Stimulated activated CD8-positive, alpha-beta memory T cell treated with anti-CD3 and anti-CD28 coated beads, Interleukin-15, amount 100 ng/mL, for 1 hour (primary cell): Measurements from ENCODE around the gene ADAMTS17.
"Not testable (repeated sequence)": the region's sequence is repeated elsewhere in the genome, so short reads cannot be mapped to it uniquely, and the experiment has no call there.

Source experiments
- DNase-seq: peaks from one replicate; pipeline ENCODE4 v3.0.0-alpha.2; 2020; ENCODE audit warnings: low read depth

ADAMTS17 gene

DNA sequence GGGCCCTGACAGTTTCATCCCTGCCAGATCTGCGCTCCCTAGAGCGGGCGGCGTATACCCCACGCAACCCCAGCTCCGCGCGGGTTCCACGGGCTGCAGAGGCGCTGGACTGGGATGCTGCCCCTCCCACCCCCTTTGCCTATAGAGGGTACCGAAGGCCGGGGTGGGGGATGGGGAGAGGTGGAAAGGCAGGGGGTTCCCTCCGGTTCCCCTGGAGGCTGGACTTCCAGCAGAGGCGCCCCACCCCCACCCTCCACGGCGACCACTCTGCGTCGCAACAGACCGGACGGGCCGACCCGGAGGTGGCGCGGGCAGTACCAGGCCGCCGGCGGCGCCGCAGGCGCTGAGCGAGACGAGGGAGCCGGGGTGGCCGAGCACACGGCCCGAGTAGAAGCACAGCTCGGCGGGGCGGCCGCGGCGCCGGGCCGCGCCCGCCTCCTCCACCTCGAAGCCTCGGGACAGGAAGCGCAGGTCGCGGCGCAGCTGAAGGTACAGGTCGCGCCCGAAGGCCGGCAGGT, 995 bp downstream of the ADAMTS17 start:
- DNase-seq, result no peak

DNA sequence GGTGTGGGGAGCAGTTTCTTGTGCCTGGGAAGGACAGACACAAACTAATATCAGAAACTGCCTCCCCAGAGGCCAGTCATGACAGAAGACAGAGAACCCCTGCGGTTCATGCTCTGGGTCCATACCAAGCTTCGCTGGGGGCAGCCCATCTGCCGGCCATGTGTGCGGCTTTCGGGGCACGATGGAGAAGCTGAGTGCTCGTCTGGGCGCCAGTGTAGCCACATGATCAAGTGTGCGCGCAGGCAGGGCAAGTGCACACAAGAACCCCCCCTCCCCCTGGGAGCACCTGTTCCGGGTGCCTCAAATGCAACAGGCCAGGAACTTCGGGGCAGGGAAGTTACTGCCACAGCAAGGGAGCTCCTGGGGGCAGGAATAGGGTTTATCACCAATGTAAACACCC, 1.8 kb downstream of the ADAMTS17 start:
- DNase-seq, result no peak

DNA sequence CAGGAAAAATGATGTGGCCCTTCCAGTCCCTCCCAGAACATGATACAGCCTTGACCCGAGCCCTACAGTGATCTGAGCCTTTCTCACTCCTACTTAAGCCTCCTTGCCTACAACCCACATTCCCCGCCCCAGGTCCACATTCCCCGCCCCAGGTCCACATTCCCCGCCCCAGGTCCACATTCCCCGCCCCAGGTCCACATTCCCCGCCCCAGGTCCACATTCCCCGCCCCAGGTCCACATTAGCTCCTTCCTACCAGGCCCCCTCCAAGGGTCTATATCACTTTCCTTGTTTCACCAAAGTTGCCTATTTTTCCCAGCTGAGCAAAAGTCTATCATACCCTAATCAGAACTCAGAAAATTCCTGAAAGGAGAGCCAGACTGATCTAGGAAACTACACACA, 2.3 kb downstream of the ADAMTS17 start:
- DNase-seq, result not testable (repeated sequence)

DNA sequence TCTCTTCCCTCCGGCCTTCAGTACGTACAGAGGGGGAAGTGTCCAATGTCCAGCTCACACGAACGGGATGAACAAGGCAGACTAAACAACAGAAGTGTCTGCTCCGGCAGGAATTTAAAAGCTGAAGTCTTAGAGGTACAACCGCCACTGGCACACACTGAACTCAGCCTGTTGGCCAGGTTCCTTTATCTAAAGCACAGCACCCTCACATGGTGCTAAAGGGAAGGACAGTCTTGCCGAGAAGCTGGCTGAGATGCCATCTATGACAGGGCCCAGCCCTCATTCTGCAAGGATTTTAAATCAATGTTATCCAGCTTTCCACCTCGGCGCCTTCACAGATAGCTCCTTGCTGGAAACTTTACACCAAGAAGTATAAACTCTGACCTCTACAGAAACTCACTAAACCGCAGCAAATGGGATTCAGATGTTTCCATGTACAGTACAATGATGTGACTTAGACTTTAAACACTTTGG, 2.8 kb downstream of the ADAMTS17 start:
- peak; percentile 30 for DNase-seq

DNA sequence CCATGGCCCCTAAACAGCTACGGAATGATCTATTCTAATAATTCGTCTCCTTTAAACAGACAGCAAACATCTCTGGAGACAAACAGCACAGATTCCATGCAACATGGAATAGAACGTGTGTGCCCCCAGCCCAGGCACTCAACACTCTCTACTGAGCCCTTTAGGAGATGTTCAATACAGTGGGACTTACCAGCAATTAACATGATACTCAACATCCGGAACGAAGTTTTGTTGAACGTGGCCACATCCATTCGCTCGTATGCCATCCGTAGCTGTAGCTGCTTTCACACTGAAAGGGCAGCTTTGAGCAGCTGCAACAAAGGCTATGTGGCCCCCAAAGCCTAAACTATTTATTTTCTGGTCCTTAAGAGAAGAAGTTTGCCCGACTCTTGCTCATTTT, 3.5 kb downstream of the ADAMTS17 start:
- DNase-seq, result no peak

DNA sequence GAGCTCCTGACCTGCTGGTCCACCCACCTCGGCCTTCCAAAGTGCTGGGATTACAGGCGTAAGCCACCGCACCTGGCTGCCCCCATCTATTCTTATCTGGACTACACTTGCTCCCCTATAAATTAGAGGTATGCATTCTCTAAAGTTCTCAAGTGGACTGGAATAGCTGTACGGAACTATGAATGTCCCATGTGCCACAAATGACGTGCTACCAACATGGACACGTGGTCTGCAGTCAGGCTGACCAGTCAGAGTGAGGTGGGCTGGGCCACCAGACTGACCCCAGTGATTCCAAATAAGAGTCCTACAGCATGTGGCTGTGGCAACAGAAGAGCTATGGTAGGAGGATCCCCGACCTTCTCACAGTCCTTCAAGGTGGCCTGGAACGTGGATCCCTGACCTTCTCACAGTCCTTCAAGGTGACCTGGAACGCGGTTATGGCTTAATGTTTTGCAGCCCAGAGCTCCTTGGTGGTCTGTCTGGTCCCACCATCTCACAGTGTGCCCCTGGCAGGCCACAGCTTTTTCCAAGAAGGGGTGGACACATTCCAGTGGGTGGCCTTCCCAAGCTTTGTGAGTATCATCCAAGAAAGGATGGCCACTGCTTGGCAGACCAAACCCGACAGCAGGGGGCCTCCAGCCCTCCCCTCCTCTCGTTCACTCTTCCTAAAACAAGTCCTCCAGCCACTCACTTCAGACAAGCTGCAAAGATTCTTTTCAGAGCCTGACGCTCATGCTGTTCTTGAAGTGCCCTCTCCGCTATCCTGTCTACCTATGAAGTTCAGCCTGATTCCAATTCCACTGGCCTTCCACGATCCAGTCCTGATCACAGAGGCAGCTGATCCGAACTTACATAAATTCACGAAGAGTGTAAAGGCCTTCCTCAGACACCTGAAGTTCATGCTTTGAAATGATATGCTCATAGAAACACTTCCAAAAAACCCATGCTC, 4.4 kb downstream of the ADAMTS17 start:
- DNase-seq, result no peak

DNA sequence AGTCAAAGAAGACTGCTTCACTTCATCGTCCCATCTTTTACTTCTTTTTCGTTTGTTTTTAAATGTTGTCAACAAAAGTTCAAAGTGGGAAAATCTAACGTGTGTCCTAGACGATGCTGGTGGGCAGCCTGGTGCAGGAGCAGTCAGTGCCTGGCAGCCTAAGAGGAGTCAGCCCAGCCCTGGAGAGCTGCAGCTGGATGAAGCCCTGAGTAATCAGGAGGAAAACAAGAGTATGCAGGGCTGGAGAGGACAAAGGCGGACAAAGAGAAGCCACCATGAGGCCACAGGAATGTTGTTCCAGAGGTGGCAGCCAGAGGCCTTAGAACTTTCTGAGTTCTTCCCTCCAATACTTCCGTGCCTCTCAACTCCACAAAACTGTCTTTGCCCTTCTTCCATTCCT, 5.7 kb downstream of the ADAMTS17 start:
- DNase-seq, result no peak

DNA sequence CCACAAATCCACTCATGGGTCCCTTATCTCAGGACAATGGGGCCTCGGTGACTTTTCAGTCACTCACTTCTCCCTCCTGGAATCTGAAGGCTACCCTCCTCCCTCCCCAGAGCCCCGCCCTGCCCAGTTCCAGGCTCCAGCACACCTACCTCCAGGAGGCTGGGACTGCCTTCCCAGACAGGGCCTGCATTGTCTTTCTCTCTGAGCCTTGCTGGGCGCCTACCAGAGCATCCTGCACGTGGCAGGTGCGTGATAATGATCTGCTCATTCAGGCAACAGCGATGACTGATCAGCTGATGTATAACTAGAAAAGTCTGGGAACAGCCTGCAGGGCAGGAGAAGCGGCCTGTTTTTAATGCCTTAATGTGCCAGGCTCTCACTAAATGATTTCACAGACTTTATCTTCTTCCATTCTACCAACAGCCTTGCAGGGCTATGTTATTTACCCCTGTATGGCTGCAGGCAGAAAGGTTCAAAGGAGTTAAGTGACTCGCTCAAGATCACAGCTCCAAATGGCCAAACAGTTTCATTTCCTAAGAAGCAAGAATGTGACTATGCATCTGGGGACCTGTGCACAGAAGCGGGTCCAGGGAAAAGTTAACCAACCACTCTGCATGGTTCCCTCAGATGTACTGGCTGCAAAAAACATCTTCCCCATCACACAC, 6.3 kb downstream of the ADAMTS17 start:
- DNase-seq, result no peak

DNA sequence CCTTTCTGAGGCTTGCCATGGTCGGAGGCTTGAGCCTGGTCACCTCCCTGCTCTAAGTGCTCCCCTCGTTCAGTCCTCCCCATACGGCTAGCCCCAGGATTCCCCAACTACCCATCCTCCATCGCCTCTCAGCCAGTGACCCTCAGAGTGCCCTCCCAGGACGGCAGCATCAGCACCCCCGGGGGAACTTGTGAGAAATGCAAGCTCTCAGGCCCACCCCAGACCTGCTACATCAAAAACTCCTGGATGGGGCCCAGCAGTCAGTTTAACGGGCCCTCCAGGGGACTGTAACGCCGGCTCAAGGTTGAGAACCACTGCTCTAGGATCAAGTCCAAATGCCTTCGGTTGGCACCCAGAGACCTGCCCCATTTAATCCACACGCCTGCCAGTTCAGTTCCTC, 6.9 kb downstream of the ADAMTS17 start:
- DNase-seq, result no peak

DNA sequence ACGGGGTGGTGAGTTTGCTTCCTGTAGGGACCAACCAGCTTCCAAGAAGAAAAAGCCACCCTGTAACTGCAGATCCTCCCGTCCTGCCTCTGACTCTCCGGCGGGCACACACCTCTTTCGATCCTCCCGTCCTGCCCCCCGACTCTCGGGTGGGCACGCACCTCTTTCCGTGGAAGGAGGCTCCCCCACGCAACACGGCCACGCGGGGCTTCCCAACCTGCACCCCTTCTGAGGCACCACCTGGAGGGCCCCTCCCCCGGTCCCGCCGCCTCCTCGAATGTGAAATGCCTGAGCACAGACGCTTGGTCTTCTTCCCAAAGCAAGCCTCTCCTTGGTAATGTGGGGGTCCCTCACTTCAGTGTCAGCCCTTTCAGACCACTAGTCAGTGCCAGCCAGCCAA, 7.3 kb downstream of the ADAMTS17 start:
- no peak for DNase-seq

DNA sequence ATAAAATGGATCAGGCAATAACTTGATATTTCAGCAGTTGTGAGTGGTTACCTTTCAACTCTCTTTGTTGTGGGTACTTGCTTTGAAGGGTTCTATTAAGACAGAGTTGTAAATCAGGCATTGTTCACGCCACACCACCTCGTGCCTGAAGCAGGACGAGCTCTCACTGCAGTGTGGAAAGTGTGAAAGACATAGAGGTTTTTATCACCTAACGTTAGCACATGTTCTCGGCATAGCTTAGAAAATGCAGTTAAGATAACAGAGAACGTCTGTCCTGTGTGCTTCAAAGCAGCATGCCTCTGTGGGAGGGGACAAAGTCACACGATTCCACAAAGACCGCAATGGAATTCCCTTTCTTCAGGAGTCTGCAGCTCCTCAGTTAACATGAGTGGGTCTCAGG, 7.8 kb downstream of the ADAMTS17 start:
- no peak for DNase-seq

DNA sequence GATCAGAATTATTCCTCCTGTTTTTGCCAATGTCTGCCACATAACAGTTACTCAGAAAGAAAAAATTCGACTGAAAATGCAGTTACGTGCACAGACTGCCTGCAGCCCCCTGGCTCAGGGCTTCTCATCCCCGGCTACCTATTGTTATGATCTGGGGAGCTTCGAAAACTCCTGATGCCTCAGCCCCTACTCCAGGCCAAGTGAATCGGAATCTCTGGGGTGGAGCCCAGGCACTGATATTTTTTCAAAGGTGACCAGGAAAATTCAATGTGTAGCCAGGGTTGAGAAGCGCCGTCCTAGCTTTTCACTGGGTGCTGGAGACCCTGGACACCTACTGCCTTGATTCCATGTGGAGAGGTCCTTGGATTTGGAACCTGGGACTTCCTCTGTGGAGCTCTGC, 8.5 kb downstream of the ADAMTS17 start:
- DNase-seq, result no peak

DNA sequence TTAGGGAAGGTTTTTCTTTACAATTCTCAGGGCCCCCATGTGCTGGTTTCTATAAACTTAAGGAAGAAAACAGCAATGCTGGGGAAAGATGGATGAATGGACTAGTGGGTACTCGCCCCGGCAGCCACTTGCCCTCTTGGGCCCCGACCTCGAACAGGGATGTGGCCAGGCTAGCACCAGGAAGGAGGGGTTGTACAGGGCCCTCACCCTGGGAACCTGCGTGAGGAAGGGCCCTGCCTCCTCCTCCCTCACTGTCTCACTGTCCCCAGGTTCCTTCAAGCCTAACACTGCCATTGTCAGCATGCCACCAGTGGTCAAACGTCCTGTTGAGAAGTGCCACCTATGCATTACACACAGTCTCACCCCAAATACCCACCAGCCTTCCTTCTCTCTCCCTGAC, 9.1 kb downstream of the ADAMTS17 start:
- DNase-seq, result no peak

DNA sequence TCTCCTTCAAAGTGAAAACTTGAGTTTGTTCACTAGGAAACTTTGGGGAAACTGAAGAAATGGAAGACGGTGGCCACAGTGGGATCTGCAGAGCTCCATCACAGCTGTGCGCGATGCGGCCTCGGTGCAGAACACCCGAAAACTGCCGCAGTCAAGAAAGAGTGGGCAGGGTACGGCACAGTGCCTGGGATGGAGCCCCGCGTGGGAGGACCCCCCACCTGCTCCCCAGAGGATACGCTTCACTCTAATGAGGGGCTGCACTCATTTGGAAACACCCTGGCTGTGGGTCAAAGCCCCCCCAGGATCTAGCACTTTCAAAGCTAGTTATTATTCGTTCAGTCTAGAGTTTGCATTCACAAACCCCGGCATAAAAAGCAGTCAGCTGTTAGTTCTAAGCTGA, 9.5 kb downstream of the ADAMTS17 start:
- DNase-seq, result no peak

DNA sequence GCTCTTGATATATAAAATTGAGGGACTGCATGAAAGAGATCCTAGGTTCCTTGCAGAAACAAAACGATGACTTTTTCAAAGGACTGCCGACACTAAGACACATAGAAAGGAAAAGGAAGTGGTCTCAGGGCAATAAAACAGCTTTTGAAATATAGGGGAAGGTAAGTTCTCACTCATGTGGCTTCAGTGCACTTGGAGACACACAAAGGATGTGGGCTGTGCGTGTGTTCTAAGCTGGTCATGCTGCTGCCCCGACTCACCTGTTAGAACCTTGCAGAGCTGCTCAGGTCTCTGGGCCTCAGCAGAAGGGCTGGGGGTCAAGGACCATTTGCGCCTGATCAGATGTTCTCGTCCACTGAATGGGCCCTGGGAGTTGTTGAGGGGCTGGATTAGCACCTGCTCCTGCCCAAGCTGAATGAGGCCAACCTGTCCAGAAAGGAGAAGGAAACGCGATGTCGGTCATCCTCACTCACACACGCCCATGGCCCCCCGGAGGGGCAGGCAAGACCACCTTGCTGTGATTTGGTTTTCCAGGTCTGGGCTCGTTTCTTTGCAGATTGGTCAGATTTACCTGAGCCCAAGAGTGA, 11.1 kb downstream of the ADAMTS17 start:
- no peak for DNase-seq

DNA sequence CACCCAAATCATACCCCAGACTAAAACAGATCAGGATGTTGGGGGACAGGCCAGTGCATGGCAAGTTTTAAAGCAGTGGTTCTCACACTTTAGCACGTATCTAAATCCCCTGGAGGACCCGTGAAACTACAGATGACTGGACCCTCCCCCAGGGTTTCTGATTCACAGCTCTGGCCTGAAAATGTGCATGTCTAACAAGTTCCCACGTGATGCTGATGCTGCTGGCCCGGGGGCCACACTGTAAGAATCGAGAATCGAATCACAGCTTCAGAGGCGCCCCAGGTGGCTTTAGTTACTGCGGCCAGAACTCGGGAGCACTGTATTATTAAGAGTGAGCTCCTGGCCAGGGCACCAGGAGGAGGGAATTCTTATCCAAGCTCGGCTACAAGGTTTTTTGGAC, 11.6 kb downstream of the ADAMTS17 start:
- no peak for DNase-seq

DNA sequence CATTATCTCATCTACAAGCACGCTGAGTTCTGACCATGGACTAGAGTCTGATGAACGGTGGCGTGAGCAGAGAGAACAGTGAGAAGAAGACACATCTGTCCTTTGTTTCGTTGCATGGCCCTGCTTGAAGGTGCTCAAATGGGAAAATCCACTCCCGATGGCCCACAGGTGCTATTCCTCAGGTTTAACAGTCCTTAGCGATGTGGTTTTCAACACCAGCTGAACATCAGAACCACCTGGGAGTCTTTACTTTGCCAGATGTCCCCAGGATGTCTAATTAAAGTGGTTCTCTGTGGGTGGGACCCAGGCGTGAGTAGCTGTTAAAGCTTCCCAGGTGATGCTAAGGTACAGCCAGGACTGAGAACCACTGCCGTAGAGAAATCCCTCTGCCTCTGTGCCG, 13.0 kb downstream of the ADAMTS17 start:
- no peak for DNase-seq

DNA sequence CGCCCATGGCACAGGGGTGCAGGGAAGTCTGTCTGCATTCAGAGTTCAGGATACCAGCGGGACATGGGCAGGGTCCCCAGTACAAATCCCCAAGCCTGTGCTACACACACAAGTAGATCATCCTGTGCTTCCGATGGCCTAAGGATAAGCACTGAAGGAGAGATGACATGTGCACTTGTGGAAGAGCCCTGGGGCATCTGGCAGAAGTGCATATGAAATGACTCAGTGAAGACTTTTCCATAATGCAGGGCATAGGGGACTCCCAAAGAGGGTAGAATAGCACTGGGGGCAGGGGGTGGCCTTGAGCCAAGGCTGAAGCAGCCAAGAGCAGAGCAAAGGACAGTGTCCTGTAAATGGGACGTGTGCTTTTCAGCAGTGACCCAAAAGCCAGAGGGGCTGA, 22.9 kb downstream of the ADAMTS17 start:
- no peak for DNase-seq

DNA sequence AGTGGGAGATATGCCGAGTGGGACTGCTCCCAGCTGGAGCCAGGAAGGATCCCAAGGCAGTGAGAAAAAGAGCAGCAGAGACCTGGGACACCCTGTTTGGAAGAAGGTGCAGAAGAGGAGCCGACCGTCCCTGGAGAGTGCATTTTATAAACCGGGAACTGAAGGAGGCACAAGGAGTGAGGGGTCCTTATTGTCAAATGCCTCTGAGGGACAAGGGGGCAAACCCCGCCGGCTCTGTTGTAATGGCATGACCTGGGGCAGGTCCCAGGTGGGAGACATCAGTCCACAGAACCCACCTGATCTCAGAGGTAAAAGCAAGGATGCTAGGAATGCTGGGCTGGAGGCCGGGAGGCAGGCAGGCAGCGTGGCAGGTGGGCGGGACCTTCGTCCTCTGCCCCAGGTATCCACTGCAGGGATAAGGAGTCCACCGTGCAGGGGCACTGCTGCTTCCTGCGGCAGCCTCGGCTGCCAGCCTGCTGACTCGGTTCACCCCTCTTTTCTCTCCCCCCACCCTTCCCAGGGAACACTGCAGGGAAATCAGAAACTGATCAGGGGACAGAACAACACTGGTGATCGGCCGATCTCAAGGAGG, 26.9 kb downstream of the ADAMTS17 start:
- no peak for DNase-seq

DNA sequence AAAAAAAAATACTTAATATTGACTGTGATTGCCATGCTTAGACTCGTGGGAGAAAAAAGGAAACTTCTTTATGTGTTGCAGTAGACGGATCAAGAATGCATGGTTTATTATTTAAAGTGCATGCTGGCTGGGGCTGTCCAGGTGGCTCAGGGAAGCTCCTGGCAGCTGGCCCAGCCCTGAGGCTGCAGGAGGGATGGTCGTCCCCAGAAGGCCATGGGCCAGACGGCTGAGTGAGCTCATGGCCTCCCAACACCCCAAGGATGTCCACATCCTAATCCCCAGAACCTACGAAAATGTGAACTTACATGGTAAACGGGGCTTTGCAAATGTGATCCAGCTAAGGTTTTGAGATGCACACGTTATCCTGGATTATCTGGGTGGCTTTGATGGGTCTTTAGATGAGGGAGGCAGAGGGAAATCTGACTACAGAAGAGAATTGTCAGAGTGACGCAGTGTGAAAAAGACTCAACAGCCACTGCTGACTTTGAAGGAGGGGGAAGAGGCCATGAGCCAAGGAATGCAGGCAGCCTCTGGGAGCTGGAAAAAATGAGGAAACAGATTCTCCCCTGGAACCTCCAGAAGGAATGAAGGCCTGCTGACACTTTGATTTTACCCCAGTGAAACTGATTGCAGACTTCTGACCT, 29.8 kb downstream of the ADAMTS17 start:
- DNase-seq, result no peak

DNA sequence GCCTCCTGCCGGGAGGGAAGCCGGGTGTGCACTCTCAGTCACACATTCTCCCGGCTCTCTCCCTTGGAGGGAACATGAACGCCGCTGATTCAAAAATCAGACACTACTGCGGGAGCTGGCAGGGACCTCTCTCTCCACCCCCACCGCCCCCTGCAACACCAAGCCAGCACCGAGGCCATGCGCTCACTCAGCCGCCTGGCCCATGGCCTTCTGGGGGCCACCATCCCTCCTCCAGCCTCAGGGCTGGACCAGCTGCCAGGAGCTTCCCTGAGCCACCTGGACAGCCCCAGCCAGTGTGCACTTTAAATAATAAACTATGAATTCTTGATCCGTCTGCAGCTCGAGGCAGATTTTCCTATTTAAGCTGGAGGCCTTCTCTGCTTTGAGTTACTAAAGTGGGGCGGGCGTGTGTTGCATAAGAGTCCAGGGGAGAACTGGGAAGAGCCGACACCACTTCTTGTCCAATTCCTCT, 30.6 kb downstream of the ADAMTS17 start:
- no peak for DNase-seq
